ENCODE measurements around the gene SPOCK2. TPM values are rescaled to one million over a fixed set of nuclear protein-coding genes. Genes with fewer than 3 reads are reported as not detected.

Gene SPOCK2
- total RNA-seq, 3 donors from 2014 or later = 3.1 to 12.3 (median 7.4) TPM

GRCh38 chr10:72025400-72025799 is 63.0 kb downstream of the SPOCK2 start:
- intact Hi-C loops (cut with DNase I, micrococcal nuclease) = no loop called here
- no peak for DNase-seq
- peaks cover 28% of the 10 kb centered on the region for H3K4me1 ChIP-seq (ENCODE audit: low read depth)
- no peaks in the 10 kb centered on the region for H3K36me3 ChIP-seq (ENCODE audit: low read depth)
- H3K9me3 ChIP-seq = no peaks in the 10 kb centered on the region
- no peak for ATAC-seq
- H3K4me3 ChIP-seq = no peak overlapping the region
- no peak for TF ChIP-seq CTCF (IDR thresholded peaks at IDR 0.05)

GRCh38 chr10:72024596-72024995 is 63.8 kb downstream of the SPOCK2 start:
- DNase-seq (no peak), ATAC-seq (no peak)
- Histone ChIP-seq H3K4me1 (ENCODE audit: low read depth) (peaks cover 23% of the 10 kb centered on the region), H3K4me3 (no peak overlapping the region), H3K36me3 (ENCODE audit: low read depth) (no peaks in the 10 kb centered on the region), H3K9me3 (no peaks in the 10 kb centered on the region)
- no peak for TF ChIP-seq CTCF (IDR thresholded peaks at IDR 0.05)
- intact Hi-C loops (cut with DNase I, micrococcal nuclease) = no loop called here

GRCh38 chr10:72022228-72022627 is 66.1 kb downstream of the SPOCK2 start:
- Histone ChIP-seq H3K4me3 (no peak overlapping the region), H3K36me3 (ENCODE audit: low read depth) (no peaks in the 10 kb centered on the region), H3K4me1 (ENCODE audit: low read depth) (peaks cover 18% of the 10 kb centered on the region), H3K9me3 (no peaks in the 10 kb centered on the region)
- DNase-seq (no peak), ATAC-seq (no peak)
- no peak for TF ChIP-seq CTCF (IDR thresholded peaks at IDR 0.05)
- intact Hi-C loops (cut with DNase I, micrococcal nuclease) = no loop called here

- H3K4me1 ChIP-seq (ENCODE audit: low read depth) = peaks cover 7% of the 10 kb centered on the region
- no peaks in the 10 kb centered on the region for H3K36me3 ChIP-seq (ENCODE audit: low read depth)
- no peaks in the 10 kb centered on the region for H3K9me3 ChIP-seq
- H3K4me3 ChIP-seq = no peak overlapping the region
- intact Hi-C loops (cut with DNase I, micrococcal nuclease) = no loop called here
- DNase-seq = no peak
- TF ChIP-seq CTCF (IDR thresholded peaks at IDR 0.05) = no peak
- no peak for ATAC-seq
Observed at GRCh38 chr10:72020914-72021809, 67.2 kb downstream of the SPOCK2 start.

GRCh38 chr10:72019085-72019876 is 69.1 kb downstream of the SPOCK2 start:
- peaks cover 6% of the 10 kb centered on the region for H3K4me1 ChIP-seq (ENCODE audit: low read depth)
- no peak for TF ChIP-seq CTCF (IDR thresholded peaks at IDR 0.05)
- no peaks in the 10 kb centered on the region for H3K9me3 ChIP-seq
- DNase-seq = no peak
- ATAC-seq = no peak
- H3K4me3 ChIP-seq = no peak overlapping the region
- intact Hi-C loops (cut with DNase I, micrococcal nuclease) = no loop called here
- H3K36me3 ChIP-seq (ENCODE audit: low read depth) = no peaks in the 10 kb centered on the region
